Neural cell (in vitro differentiated cells): ENCODE data around the gene FASLG. TPM values are rescaled to one million over a fixed set of nuclear protein-coding genes. Genes with fewer than 3 reads are reported as not detected.

ENCODE experiments used
- H2AFZ ChIP-seq: fragments of 200-600, 300-800 bp; sonication (generic), shearing (Covaris generic); 2 replicates; pipeline ENCODE4 v1.6.0; 2014; ENCODE audit warnings: low read depth, mild to moderate bottlenecking, antibody characterized with exemption, low read length, moderate library complexity
- H3F3A ChIP-seq: fragments of 200-600 bp; shearing (Covaris generic); 2 replicates; pipeline ENCODE4 v1.6.1; 2016; ENCODE audit warnings: mild to moderate bottlenecking, moderate library complexity, mixed read lengths, antibody characterized with exemption, low read length; ENCODE audit not compliant: insufficient read depth, poor library complexity, severe bottlenecking
- H3K27ac ChIP-seq: fragments of 200-600, 300-800 bp; sonication (generic), shearing (Covaris generic); 2 replicates; pipeline ENCODE4 v1.5.1; 2014; ENCODE audit warnings: mild to moderate bottlenecking, low read length, moderate library complexity
- H3K27me3 ChIP-seq: fragments of 300-800, 200-600 bp; sonication (generic), shearing (Covaris generic); 2 replicates; pipeline ENCODE4 v1.6.0; 2014; ENCODE audit warnings: mild to moderate bottlenecking, low read depth, low read length, moderate library complexity; ENCODE audit not compliant: insufficient read depth
- H3K36me3 ChIP-seq: fragments of 300-800, 200-600 bp; sonication (generic), shearing (Covaris generic); 2 replicates; pipeline ENCODE4 v1.5.1; 2014; ENCODE audit warnings: mild to moderate bottlenecking, antibody characterized with exemption, low read length, moderate library complexity; ENCODE audit not compliant: insufficient read depth
- H3K4me2 ChIP-seq: fragments of 300-800, 200-600 bp; sonication (generic), shearing (Covaris generic); 2 replicates; pipeline ENCODE4 v1.6.0; 2014; ENCODE audit warnings: mild to moderate bottlenecking, low read length
- H3K4me3 ChIP-seq: fragments of 300-800, 200-600 bp; sonication (generic), shearing (Covaris generic); 2 replicates; pipeline ENCODE4 v1.5.1; 2014; ENCODE audit warnings: mild to moderate bottlenecking, low read length, moderate library complexity
- H3K79me2 ChIP-seq: fragments of 200-600 bp; shearing (Covaris generic); replicated peaks from 2 replicates; pipeline ENCODE4 v1.6.0; 2014; ENCODE audit warnings: mild to moderate bottlenecking, low read length, moderate library complexity; ENCODE audit not compliant: insufficient read depth
- H3K9ac ChIP-seq: fragments of 300-800, 200-600 bp; sonication (generic), shearing (Covaris generic); 2 replicates; pipeline ENCODE4 v1.6.1; 2016; ENCODE audit warnings: mild to moderate bottlenecking, low read length, mixed read lengths
- H3K9me2 ChIP-seq: fragments of 200-600 bp; shearing (Covaris generic); 2 replicates; pipeline ENCODE4 v1.6.1; 2016; ENCODE audit warnings: mild to moderate bottlenecking, low read length, mixed read lengths; ENCODE audit not compliant: insufficient read depth
- H3K9me3 ChIP-seq: fragments of 200-600, 300-800 bp; sonication (generic), shearing (Covaris generic); 2 replicates; pipeline ENCODE4 v1.6.1; 2016; ENCODE audit warnings: mild to moderate bottlenecking, mixed run types, low read length, moderate library complexity, mixed read lengths
- H4K20me1 ChIP-seq: fragments of 200-600 bp; shearing (Covaris generic); 2 replicates; pipeline ENCODE4 v1.6.1; 2016; ENCODE audit warnings: mild to moderate bottlenecking, mixed run types; ENCODE audit not compliant: insufficient read depth
- EP300 ChIP-seq: fragments of 450-650 bp; conservative IDR thresholded peaks from 2 replicates; pipeline ENCODE4 v1.6.1; 2014; ENCODE audit warnings: antibody characterized with exemption, mild to moderate bottlenecking, moderate library complexity; ENCODE audit not compliant: poor library complexity, severe bottlenecking
- EZH2 ChIP-seq: fragments of 200-600, 300-800 bp; shearing (Covaris generic), sonication (generic); IDR thresholded peaks from 2 replicates; pipeline ENCODE4 v1.6.1; 2014; ENCODE audit warnings: antibody characterized with exemption, low read length, borderline replicate concordance, mild to moderate bottlenecking; ENCODE audit not compliant: insufficient read depth, poor library complexity, severe bottlenecking
- MXI1 ChIP-seq: fragments of 450-650 bp; conservative IDR thresholded peaks from 2 replicates; pipeline ENCODE4 v1.6.1; 2014; ENCODE audit warnings: antibody characterized with exemption, mild to moderate bottlenecking; ENCODE audit not compliant: poor library complexity, severe bottlenecking
- POLR2AphosphoS5 ChIP-seq: IDR thresholded peaks from 2 replicates; pipeline ENCODE4 v1.6.1; 2012
- RAD21 ChIP-seq: fragments of 450-650 bp; conservative IDR thresholded peaks from 2 replicates; pipeline ENCODE4 v1.6.1; 2014; ENCODE audit warnings: antibody characterized with exemption, mild to moderate bottlenecking, moderate library complexity
- REST ChIP-seq: IDR thresholded peaks from 2 replicates; pipeline ENCODE4 v1.6.1; 2012; ENCODE audit warnings: borderline replicate concordance
- SMC3 ChIP-seq: fragments of 450-650 bp; conservative IDR thresholded peaks from 2 replicates; pipeline ENCODE4 v1.6.1; 2014; ENCODE audit warnings: antibody characterized with exemption, mild to moderate bottlenecking, moderate library complexity; ENCODE audit not compliant: poor library complexity
- TAF1 ChIP-seq: IDR thresholded peaks from 2 replicates; pipeline ENCODE4 v1.6.1; 2012; ENCODE audit warnings: low read depth
- polyA minus RNA-seq: library from RNA; depleted of rRNA, polyadenylated mRNA; stranded (reverse); fragments of >200 nt; gene quantifications from 2 replicates; pipeline ENCODE4 v1.2.3, GENCODE V29; 2014
- polyA plus RNA-seq: library from polyadenylated mRNA; depleted of rRNA; stranded (reverse); fragments of >200 nt; gene quantifications from 2 replicates; pipeline ENCODE4 v1.2.3, GENCODE V29; 2014
- TF ChIP-seq, protein P1 (sequence below): fragments of 450-650 bp; IDR thresholded peaks from 2 replicates; pipeline ENCODE4 v1.5.1; 2014; ENCODE audit warnings: antibody characterized with exemption, mild to moderate bottlenecking, moderate library complexity; ENCODE audit not compliant: poor library complexity, severe bottlenecking

Gene FASLG, protein sequence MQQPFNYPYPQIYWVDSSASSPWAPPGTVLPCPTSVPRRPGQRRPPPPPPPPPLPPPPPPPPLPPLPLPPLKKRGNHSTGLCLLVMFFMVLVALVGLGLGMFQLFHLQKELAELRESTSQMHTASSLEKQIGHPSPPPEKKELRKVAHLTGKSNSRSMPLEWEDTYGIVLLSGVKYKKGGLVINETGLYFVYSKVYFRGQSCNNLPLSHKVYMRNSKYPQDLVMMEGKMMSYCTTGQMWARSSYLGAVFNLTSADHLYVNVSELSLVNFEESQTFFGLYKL
- polyA plus RNA-seq: not detected in 2 replicates
- not detected in 2 replicates for polyA minus RNA-seq

GRCh38 chr1:172658871-172659453 lies at the start of gene FASLG:
TSS of gene FASLG (plus strand) at chr1:172659103. CDS start at chr1:172659202, 99 bp downstream.
- Histone ChIP-seq H3K9me3 (no peaks in the 10 kb centered on the region), H3K9ac (no peak within 1 kb of the TSS), H3K4me3 (no peak within 1 kb of the TSS), H3K9me2 (no peaks in the 10 kb centered on the region), H3K27ac (no peak within 1 kb of the TSS), H3K79me2 (no peaks in the 10 kb centered on the region), H4K20me1 (no peaks in the 10 kb centered on the region), H2AFZ (no peak within 1 kb of the TSS), H3K36me3 (no peaks in the 10 kb centered on the region), H3F3A (no peaks in the 10 kb centered on the region), H3K4me2 (no peak within 1 kb of the TSS), H3K27me3 (no peaks in the 10 kb centered on the region)
- TF ChIP-seq TAF1 (no peak), REST (no peak), RAD21 (no peak), EP300 (no peak), SMC3 (no peak), MXI1 (no peak), POLR2AphosphoS5 (no peak), EZH2 (no peak)
- TF ChIP-seq, protein P1, sequence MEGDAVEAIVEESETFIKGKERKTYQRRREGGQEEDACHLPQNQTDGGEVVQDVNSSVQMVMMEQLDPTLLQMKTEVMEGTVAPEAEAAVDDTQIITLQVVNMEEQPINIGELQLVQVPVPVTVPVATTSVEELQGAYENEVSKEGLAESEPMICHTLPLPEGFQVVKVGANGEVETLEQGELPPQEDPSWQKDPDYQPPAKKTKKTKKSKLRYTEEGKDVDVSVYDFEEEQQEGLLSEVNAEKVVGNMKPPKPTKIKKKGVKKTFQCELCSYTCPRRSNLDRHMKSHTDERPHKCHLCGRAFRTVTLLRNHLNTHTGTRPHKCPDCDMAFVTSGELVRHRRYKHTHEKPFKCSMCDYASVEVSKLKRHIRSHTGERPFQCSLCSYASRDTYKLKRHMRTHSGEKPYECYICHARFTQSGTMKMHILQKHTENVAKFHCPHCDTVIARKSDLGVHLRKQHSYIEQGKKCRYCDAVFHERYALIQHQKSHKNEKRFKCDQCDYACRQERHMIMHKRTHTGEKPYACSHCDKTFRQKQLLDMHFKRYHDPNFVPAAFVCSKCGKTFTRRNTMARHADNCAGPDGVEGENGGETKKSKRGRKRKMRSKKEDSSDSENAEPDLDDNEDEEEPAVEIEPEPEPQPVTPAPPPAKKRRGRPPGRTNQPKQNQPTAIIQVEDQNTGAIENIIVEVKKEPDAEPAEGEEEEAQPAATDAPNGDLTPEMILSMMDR: no peak

GRCh38 chr1:172609528-172609927 lies 49.4 kb upstream of the FASLG start:
- no peaks in the 10 kb centered on the region for H3K9me3 ChIP-seq
- H3K9me2 ChIP-seq: no peaks in the 10 kb centered on the region
- H3K27me3 ChIP-seq: no peaks in the 10 kb centered on the region
- H3K79me2 ChIP-seq: no peaks in the 10 kb centered on the region
- H4K20me1 ChIP-seq: no peaks in the 10 kb centered on the region
- peaks cover 11% of the 10 kb centered on the region for H3K36me3 ChIP-seq
- no peak overlapping the region for H3K4me3 ChIP-seq
- H3F3A ChIP-seq: no peaks in the 10 kb centered on the region
- H3K27ac ChIP-seq: no peak overlapping the region
- no peak for TF ChIP-seq MXI1
- TF ChIP-seq SMC3: peak; percentile 24
- TF ChIP-seq POLR2AphosphoS5: no peak
- TF ChIP-seq, protein P1: peak; percentile 24
- no peak overlapping the region for H2AFZ ChIP-seq
- H3K4me2 ChIP-seq: no peak overlapping the region
- H3K9ac ChIP-seq: no peak overlapping the region
